Motor neuron (in vitro differentiated cells): ENCODE results near the gene THOP1. TPM values are rescaled to one million over a fixed set of nuclear protein-coding genes. Genes with fewer than 3 reads are reported as not detected.

Experiments used
- ATAC-seq, 8 experiments: fragments of 200-7000 bp; cut with Tn5 transposase; replicated peaks in 6 of 8; 2 replicates each; pipeline ENCODE4 v1.8.0; 2021; ENCODE audit warnings: mild to moderate bottlenecking in 8 of 8, moderate library complexity in 8 of 8
- H3K27ac ChIP-seq, 2 donors: fragments of 250-450 bp; sonication (Bioruptor Pico); 2 replicates each; pipeline ENCODE4 v1.9.0; 2021; ENCODE audit warnings: antibody characterized with exemption in 2 of 2, mild to moderate bottlenecking in 2 of 2, moderate library complexity in 1 of 2
- H3K4me1 ChIP-seq, 2 donors: fragments of 250-450 bp; sonication (Bioruptor Pico); replicated peaks in 1 of 2; 2 replicates each; pipeline ENCODE4 v1.6.1; 2021; ENCODE audit warnings: antibody characterized with exemption in 2 of 2, mild to moderate bottlenecking in 2 of 2, moderate library complexity in 1 of 2
- H3K4me3 ChIP-seq, 5 donors: fragments of 250-450 bp; sonication (Bioruptor Pico); 2 replicates each; pipeline ENCODE4 v1.9.0; 2021; ENCODE audit warnings: antibody characterized with exemption in 5 of 5, mild to moderate bottlenecking in 5 of 5, moderate library complexity in 4 of 5
- WGBS, 10 experiments: fragments of 450-650 bp; shearing (Covaris generic); methylation state at CpG; one replicate each; pipeline ENCODE4 v1.0.0; 2022; 5-methylcytosine and 5-hydroxymethylcytosine counted together
- in situ Hi-C, 9 experiments: fragments of 400-800 bp; cut with MboI; loops; one replicate each; pipeline ENCODE4 v1.15.0; 2021; ENCODE audit warnings: low sequenced_read_pairs in 9 of 9, low pct_unique_long_range_greater_than_20kb in 2 of 9; ENCODE audit not compliant: unreplicated experiment in 9 of 9
- total RNA-seq, 8 experiments: library from RNA; unstranded; fragments of 300-600 nt; gene quantifications; 2 replicates each; pipeline versions ENCODE4 v1.2.3 to v1.2.4, GENCODE V29; 2022

THOP1 gene
- total RNA-seq, 8 experiments from 2014 or later, result 27.5 to 108 (median 41.7) TPM

DNA sequence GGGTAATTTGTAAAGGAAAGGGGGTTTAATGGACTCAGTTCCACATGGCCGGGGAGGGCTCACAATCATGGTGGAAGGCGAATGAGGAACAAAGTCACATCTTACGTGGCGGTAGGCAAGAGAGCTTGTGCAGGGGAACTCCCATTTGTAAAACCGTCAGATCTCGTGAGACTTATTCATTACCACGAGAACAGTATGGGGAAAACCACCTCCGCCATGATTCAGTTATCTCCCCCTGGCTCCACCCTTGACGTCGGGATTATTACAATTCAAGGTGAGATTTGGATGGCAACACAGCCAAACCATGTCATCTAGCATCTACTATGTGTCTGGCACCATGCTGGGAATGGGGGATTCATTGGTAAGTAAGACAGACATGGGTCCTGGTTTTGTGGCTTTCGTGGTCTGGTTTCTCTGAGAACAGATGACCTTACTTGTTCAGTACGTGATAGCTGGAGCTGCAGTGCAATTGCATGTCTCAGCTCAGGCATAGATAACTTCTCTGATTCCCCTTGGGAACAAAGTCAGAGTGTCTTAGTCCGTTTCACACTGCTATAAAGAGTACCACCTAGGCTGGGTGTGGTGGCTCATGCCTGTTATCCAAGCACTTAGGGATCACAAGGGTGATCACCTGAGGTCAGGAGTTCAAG, 42.7 kb downstream of the THOP1 start:
- 60 to 100% (median 95%) methylated on average over 1 to 12 of the region's 13 CpGs for WGBS, 10 experiments
- Histone ChIP-seq H3K4me3 (no peak overlapping the region), H3K4me1 (no peaks in the 10 kb centered on the region), H3K27ac (no peak overlapping the region)
- in situ Hi-C loops, result loop anchor here in 1 of 9 experiments (25.0 kb wide), 1 partner anchor 109 kb away; the partner anchor contains the start of gene ZNF77
- ATAC-seq, result no peak

DNA sequence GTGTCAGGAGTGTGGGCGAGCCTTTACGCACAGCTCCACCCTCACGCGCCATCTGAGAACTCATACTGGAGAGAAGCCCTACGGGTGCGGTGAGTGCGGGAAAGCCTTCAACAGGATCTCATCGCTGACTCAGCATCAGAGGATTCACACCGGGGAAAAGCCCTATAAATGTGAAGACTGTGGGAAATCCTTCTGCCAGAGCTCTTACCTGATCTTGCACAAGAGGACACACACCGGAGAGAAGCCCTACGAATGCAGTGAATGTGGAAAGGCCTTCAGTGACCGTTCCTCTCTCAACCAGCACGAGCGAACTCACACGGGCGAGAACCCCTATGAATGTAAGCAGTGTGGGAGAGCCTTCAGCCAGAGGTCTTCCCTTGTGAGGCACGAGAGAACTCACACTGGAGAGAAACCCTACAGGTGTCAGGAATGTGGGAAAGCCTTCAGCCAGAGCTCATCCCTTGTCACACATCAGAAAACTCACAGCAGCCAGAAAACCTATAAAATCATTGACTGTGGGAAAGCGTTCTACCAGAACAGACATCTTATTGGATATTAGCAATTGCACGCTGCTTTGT, 49.1 kb downstream of the THOP1 start:
- WGBS, 10 experiments, result 61 to 100% (median 90%) methylated on average over 1 to 14 of the region's 19 CpGs
- ATAC-seq, result no peak
- in situ Hi-C loops, result loop anchor here in 1 of 9 experiments (25.0 kb wide), 1 partner anchor 103 kb away; the partner anchor contains the start of gene ZNF77
- H3K27ac ChIP-seq, result no peak overlapping the region
- no peaks in the 10 kb centered on the region for H3K4me1 ChIP-seq
- H3K4me3 ChIP-seq, result no peak overlapping the region

DNA sequence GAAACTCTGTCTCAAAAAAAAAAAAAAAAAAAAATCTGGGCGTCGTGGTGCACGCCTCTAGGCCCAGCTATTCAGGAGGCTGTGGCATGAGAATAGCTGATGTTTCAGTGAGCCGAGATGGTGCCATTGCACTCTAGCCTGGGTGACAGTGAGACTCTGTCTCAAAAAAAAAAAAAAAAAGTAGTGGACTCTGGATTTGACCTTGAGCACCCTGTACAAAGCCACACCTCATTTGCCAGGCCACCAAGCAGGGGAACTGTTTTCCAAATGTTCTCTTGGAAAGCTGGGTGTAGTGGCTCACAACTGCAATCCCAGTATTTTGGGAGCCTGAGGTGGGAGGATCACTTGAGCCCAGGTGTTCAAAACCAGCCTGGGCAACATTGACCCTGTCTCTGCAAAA, 52.1 kb downstream of the THOP1 start:
- H3K27ac ChIP-seq, result no peak overlapping the region
- H3K4me3 ChIP-seq, result no peak overlapping the region
- H3K4me1 ChIP-seq, result peaks cover 0 to 2% of the 10 kb centered on the region in 2 donors
- no peak for ATAC-seq
- 56 to 90% (median 80%) methylated on average over 2 to 4 of the region's 4 CpGs; no CpG with 5 or more reads in 6 of the 10 experiments for WGBS, 10 experiments
- in situ Hi-C loops, result loop anchor here in 1 of 9 experiments (25.0 kb wide), 1 partner anchor 100 kb away; the partner anchor contains the start of gene ZNF77

DNA sequence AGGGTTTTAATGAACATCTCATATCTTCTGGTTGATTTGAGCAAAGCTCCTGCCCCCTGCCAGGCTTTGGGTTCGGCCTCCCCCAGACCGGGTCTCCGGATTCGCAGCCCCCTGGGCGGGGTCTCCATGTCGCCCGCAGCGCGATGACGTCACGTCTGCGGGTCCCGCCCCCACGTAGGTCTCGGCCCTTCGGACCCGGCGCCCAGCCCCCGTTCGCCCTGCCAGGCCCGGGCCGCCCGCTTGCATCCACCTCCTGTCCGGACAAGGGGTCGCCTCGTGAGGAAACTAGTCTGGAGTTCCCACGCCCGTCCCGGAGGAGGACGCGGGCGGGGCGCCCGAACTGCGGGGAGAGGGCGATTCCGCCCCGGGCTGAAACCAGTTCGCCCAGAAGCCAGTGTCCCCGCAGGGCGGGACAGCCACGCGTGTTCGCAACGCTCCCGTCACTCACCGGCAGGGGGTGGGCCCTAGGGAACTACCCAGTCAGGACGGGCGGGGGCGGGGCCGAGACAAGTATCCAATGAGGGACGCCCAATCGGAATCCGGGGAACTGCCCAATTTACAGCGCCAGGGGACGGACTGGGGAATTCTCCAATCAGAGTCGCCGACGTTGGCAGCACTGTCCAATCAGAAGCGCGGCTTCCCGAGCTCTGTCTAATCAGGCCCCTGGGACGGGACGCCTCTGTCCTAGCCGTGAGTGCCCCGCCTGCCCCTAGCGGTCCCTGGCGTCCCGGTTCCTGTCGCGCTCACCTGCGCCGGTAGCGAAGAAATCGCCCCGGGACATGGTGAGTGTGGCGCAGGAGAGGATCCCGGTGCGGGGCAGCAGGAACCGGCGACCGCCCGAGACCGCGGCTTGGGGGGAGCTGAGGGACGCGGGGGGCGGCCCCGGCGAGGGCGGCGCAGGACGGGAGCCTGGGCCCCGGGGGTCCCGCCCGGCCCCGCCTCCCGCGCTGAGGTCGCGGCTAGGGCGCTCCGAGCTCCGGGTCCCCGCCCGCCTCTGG, 55.8 kb downstream of the THOP1 start, which contains the start of gene ZNF555:
Gene ZNF555, plus strand, starts transcription at position 682 of the 998 bp plus-strand sequence. Its CDS starts 98 bp downstream, at position 780.
- in situ Hi-C loops, result loop anchor here in 1 of 9 experiments (25.0 kb wide), 1 partner anchor 96 kb away; the partner anchor contains the start of gene ZNF77
- WGBS, 10 experiments, result 0% methylated on average over 1 of the region's 106 CpGs; no CpG with 5 or more reads in 9 of the 10 experiments
- Histone ChIP-seq H3K4me1 (peaks cover 0 to 6% of the 10 kb centered on the region in 2 donors), H3K27ac (peak within 1 kb of the TSS; percentile 91 to 98), H3K4me3 (peak within 1 kb of the TSS; percentile 88 to 94 (median 92))
- ATAC-seq, result peak; percentile 95 to 97 (median 96)

DNA sequence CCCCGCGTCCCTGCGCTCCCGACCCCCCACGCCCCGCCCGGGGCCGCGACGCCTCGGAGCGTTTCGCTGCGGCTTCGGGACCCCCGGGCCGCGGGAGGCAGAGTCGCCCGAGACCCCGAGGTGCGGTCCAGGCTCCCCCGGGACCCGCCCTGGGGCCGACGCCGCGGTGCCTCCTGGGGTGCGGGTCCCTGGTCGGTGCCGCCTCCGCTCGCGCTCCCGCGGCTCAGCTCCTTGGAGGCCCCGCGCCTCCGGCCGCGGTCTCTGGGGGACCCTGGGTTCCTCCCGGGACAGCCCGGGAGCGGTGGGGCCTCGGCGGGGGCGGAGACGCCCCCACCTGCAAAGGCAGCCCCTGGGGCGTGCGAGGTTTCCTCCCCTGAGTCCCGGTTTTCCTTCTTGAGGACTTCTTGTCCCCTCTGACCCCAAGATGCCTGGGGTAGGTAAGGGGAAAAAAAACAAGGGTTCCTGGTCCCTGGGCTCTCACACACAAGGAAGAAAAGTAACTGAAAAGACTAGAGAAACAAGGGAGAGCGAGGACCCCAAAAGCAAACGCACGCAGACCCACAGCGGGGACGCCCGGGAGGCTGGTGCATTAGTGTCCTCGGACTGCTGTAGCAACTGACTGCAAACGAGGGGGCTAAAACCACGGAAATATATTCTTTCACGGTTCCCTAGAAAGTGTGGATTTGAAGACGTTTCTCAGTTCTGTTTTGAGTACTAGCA, 56.7 kb downstream of the THOP1 start:
- H3K4me3 ChIP-seq, result peak overlapping the region; percentile 88 to 94 (median 92)
- in situ Hi-C loops, result loop anchor here in 1 of 9 experiments (25.0 kb wide), 1 partner anchor 95 kb away; the partner anchor contains the start of gene ZNF77
- 0 to 43% (median 15%) methylated on average over 4 to 13 of the region's 62 CpGs; no CpG with 5 or more reads in 3 of the 10 experiments for WGBS, 10 experiments
- peak overlapping the region; percentile 77 to 85 for H3K27ac ChIP-seq
- peaks cover 0 to 6% of the 10 kb centered on the region in 2 donors for H3K4me1 ChIP-seq
- ATAC-seq, result peak in 1 of 8 experiments; percentile 1

DNA sequence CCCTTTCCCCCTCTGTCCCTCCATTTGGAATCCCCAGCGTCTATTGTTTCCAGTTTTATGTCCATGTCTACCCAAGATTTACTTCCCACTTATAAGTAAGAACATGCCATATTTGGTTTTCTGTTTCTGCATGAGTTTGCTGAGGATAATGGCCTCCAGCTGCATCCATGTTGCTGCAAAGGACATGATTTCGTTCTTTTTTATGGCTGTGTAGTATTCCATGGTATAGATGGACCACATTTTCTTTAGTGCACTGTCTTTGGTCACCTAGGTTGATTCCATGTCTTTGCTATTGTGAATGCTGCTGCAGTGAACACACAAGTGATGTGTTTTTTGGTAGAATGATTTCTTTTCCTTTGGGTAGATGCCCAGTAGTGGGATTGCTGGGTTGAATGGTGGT, 59.8 kb downstream of the THOP1 start:
- Histone ChIP-seq H3K4me3 (no peak overlapping the region), H3K27ac (no peak overlapping the region), H3K4me1 (peaks cover 0 to 6% of the 10 kb centered on the region in 2 donors)
- ATAC-seq, result no peak
- WGBS, 10 experiments, result 41 to 100% (median 67%) methylated on average over 1 to 2 of the region's 2 CpGs; no CpG with 5 or more reads in 5 of the 10 experiments
- in situ Hi-C loops, result loop anchor here in 1 of 9 experiments (25.0 kb wide), 1 partner anchor 92 kb away; the partner anchor contains the start of gene ZNF77

DNA sequence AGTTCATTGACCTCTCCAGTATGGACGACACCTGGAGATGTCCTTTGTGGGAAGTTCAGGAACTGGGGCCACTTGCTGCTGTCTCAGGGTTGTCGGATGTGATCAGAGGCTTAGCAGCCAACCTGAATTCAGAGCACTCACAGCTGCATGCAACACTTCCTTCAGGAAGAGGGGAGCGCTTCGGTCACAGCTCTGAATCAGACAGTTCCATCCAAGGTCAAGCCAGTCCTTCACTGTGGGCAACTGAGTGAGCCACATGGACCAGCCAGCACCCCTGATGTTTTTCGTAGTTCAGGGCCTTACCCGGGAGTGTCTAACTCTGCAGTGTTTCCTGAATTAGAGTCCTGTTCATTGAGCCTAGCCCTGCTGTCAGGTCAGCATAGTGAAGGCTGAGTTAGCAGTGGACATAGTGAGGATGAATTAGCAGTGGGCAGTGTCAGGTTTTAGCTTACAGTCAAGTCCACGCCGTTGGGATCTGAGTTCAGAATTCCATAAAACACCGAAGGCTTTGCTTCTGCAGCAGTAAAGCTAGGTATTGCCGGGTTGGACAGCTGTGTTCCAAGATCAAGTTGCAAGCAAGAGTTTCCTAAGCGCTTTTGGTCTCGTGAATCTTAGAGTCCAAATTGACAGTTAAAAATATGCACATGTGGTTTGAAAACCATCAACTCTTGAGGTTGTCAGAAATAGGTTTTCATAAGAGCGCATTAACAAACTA, 61.0 kb downstream of the THOP1 start:
- in situ Hi-C loops, result loop anchor here in 1 of 9 experiments (25.0 kb wide), 1 partner anchor 91 kb away; the partner anchor contains the start of gene ZNF77
- ATAC-seq, result no peak
- Histone ChIP-seq H3K4me3 (no peak overlapping the region), H3K27ac (no peak overlapping the region), H3K4me1 (peaks cover 0 to 6% of the 10 kb centered on the region in 2 donors)
- WGBS, 10 experiments, result 54 to 98% (median 87%) methylated on average over 2 to 10 of the region's 13 CpGs; no CpG with 5 or more reads in 1 of the 10 experiments

DNA sequence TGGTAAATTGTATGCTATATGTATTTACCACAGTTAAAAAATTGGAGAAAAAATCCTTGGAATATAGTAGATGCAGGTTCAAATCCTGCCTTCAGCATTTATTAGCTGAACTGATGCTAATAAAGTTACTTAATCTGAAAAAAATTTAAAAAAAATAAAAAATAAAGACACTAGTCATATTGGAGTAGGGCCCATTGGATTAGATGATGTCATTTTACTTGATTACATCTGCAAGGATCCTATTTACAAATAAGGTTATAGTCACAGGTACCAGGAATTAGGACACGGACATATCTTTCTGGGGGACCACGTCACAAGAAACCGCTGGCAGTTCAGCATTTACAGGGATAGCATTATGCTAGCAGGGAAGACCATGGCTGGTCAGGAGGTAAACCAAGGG, 62.2 kb downstream of the THOP1 start:
- in situ Hi-C loops, result loop anchor here in 1 of 9 experiments (25.0 kb wide), 1 partner anchor 90 kb away; the partner anchor contains the start of gene ZNF77
- WGBS, 10 experiments, result 69 to 100% (median 94%) methylated on average over 1 to 3 of the region's 3 CpGs; no CpG with 5 or more reads in 1 of the 10 experiments
- peaks cover 0 to 3% of the 10 kb centered on the region in 2 donors for H3K4me1 ChIP-seq
- ATAC-seq, result no peak
- no peak overlapping the region for H3K4me3 ChIP-seq
- no peak overlapping the region for H3K27ac ChIP-seq

DNA sequence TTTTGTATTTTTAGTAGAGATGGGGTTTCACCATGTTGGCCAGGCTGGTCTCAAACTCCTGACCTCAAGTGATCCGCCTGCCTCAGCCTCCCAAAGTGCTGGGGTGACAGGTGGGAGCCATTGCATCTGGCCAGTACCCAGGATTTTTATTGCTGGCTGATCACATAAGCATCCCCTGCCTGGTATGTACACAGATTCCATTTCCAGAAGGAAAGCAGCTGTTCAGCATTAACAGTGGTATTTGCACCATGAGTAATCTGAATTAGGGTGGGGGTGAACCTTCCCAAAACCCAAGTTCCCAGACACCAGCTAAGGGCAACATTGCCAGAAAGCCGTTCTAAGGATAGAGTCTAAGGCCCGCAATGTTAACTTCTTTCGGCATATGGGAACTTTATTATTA, 63.3 kb downstream of the THOP1 start:
- Histone ChIP-seq H3K27ac (no peak overlapping the region), H3K4me3 (no peak overlapping the region), H3K4me1 (no peaks in the 10 kb centered on the region)
- in situ Hi-C loops, result loop anchor here in 1 of 9 experiments (25.0 kb wide), 1 partner anchor 89 kb away; the partner anchor contains the start of gene ZNF77
- no peak for ATAC-seq
- 80 to 100% (median 90%) methylated on average over 1 to 3 of the region's 4 CpGs; no CpG with 5 or more reads in 5 of the 10 experiments for WGBS, 10 experiments

DNA sequence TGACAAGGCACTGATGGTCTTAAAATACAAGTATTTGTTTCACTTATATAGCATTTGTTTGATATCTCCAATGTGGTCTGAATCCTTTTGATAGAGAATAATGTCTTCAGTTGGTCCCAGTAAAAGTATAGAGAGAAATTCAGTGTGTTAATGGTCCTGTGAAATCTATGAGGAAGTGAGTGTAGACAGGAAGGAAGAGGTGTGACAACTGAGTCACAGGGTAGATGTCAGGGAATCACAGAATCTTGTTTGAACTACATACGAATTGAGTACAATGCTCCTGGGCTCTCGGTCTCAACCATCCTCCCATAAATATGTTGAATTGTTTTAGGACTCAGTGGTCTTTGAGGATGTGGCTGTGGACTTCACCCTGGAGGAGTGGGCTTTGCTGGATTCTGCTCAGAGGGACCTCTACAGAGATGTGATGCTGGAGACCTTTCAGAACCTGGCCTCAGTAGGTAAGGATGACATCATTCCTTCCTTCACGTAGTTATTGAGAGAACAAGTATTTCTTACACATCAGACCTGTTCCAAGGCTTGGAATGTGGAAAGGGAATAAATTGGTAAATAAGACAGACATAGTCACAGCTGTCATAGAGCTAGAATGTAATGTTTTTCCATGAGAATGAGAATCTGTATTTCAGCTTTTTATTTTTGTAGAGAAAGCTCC, 65.1 kb downstream of the THOP1 start:
- Histone ChIP-seq H3K4me3 (no peak overlapping the region), H3K27ac (no peak overlapping the region), H3K4me1 (no peaks in the 10 kb centered on the region)
- 50 to 100% (median 100%) methylated on average over 1 to 3 of the region's 3 CpGs; no CpG with 5 or more reads in 1 of the 10 experiments for WGBS, 10 experiments
- in situ Hi-C loops, result no loop called here
- ATAC-seq, result no peak

DNA sequence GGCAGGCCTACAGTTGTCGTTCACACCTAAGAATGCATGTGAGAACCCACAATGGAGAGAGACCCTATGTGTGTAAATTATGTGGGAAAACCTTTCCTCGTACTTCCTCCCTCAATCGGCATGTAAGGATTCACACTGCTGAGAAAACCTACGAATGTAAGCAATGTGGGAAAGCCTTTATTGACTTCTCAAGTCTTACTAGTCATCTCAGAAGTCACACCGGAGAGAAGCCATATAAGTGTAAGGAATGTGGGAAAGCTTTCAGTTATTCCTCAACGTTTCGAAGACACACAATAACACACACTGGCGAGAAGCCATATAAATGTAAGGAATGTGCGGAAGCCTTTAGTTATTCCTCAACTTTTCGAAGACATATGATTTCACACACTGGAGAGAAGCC, 67.3 kb downstream of the THOP1 start:
- no peaks in the 10 kb centered on the region for H3K4me1 ChIP-seq
- no peak overlapping the region for H3K27ac ChIP-seq
- no peak for ATAC-seq
- in situ Hi-C loops, result no loop called here
- H3K4me3 ChIP-seq, result no peak overlapping the region
- 83 to 98% (median 93%) methylated on average over 2 to 10 of the region's 10 CpGs for WGBS, 10 experiments
